IMR-90 (cell line): ENCODE measurements around the gene EPHA2. TPM values are rescaled to one million over a fixed set of nuclear protein-coding genes. Genes with fewer than 3 reads are reported as not detected.
A peak's percentile ranks its signal among the peaks of the same experiment; 100 is the strongest.

Experiments used
- ATAC-seq: fragments of 200-7000 bp; cut with Tn5 transposase; 2 replicates; pipeline ENCODE4 v1.9.1; 2020; ENCODE audit warnings: low read depth, mild to moderate bottlenecking, moderate library complexity
- BruUV-seq: library from RNA; stranded (reverse); fragments of 400-500 nt; replicated peaks from 2 replicates; lab custom pipeline; 2021; lab: Mats Ljungman, UMichigan
- CTCF ChIA-PET: fragments of 300-600 bp; formaldehyde crosslinking; extraction: SDS; loops from one replicate; lab custom pipeline; 2021; ENCODE audit warnings: antibody characterized with exemption; lab: Yijun Ruan, JAX
- POLR2A ChIA-PET: fragments of 300-600 bp; sonication (Branson Sonifier 250); formaldehyde crosslinking; loops from one replicate; lab custom pipeline; 2022; ENCODE audit warnings: antibody characterized with exemption; ENCODE audit not compliant: unreplicated experiment; lab: Charles Lee
- DNase-seq: peaks from one replicate; pipeline ENCODE4 v3.0.0; 2013
- H2AFZ ChIP-seq: replicated peaks from 2 replicates; pipeline ENCODE3; 2013; ENCODE audit warnings: low read length, mild to moderate bottlenecking; ENCODE audit not compliant: poor library complexity
- H2AK5ac ChIP-seq: 2 replicates; pipeline ENCODE4 v1.6.1; 2013; ENCODE audit warnings: low read depth, low read length, inconsistent platforms
- H2AK9ac ChIP-seq: replicated peaks from 2 replicates; pipeline ENCODE3; 2013; ENCODE audit warnings: mild to moderate bottlenecking, low read depth, low read length, moderate library complexity; ENCODE audit not compliant: poor library complexity
- H2BK120ac ChIP-seq: 2 replicates; pipeline ENCODE4 v1.6.1; 2013; ENCODE audit warnings: low read depth, low read length, inconsistent platforms
- H2BK15ac ChIP-seq: 3 replicates; pipeline ENCODE4 v1.6.1; 2013; ENCODE audit warnings: low read depth, low read length, inconsistent platforms
- H2BK20ac ChIP-seq: 2 replicates; pipeline ENCODE4 v1.6.1; 2013; ENCODE audit warnings: low read depth, mild to moderate bottlenecking, inconsistent platforms, low read length, moderate library complexity
- H2BK5ac ChIP-seq: 2 replicates; pipeline ENCODE4 v1.6.1; 2013; ENCODE audit warnings: mild to moderate bottlenecking, low read depth, low read length, inconsistent platforms; ENCODE audit not compliant: poor library complexity, severe bottlenecking
- H3K14ac ChIP-seq: replicated peaks from 2 replicates; pipeline ENCODE4 v1.6.1; 2013; ENCODE audit warnings: low read depth, low read length, inconsistent platforms
- H3K18ac ChIP-seq: 2 replicates; pipeline ENCODE4 v1.6.1; 2013; ENCODE audit warnings: low read depth, low read length, control low read depth
- H3K23ac ChIP-seq: 2 replicates; pipeline ENCODE4 v1.6.1; 2013; ENCODE audit warnings: low read depth, low read length, inconsistent platforms
- H3K27ac ChIP-seq: 2 replicates; pipeline ENCODE4 v1.5.1; 2013; ENCODE audit warnings: mild to moderate bottlenecking, control low read depth, low read length; ENCODE audit not compliant: insufficient read depth
- H3K27me3 ChIP-seq: 2 replicates; pipeline ENCODE4 v1.6.1; 2013; ENCODE audit warnings: low read length; ENCODE audit not compliant: control insufficient read depth, insufficient read depth
- H3K36me3 ChIP-seq: 2 replicates; pipeline ENCODE4 v1.6.1; 2013; ENCODE audit warnings: low read length, mixed read lengths; ENCODE audit not compliant: control insufficient read depth, insufficient read depth
- H3K4ac ChIP-seq: 2 replicates; pipeline ENCODE4 v1.6.1; 2013; ENCODE audit warnings: low read depth, low read length, inconsistent platforms
- H3K4me1 ChIP-seq: 2 replicates; pipeline ENCODE4 v1.6.1; 2013; ENCODE audit warnings: low read length, mixed read lengths; ENCODE audit not compliant: control insufficient read depth, insufficient read depth
- H3K4me2 ChIP-seq: 2 replicates; pipeline ENCODE4 v1.6.1; 2013; ENCODE audit warnings: low read depth, mild to moderate bottlenecking, control low read depth, low read length, moderate library complexity
- H3K4me3 ChIP-seq: 2 replicates; pipeline ENCODE4 v1.5.1; 2013; ENCODE audit warnings: low read depth, mild to moderate bottlenecking, control low read depth, low read length, moderate library complexity; ENCODE audit not compliant: insufficient read depth
- H3K56ac ChIP-seq: 2 replicates; pipeline ENCODE4 v1.6.1; 2013; ENCODE audit warnings: low read length, inconsistent platforms; ENCODE audit not compliant: insufficient read depth; ENCODE audit errors: extremely low read depth
- H3K79me1 ChIP-seq, 2 experiments: 2 replicates each; pipeline ENCODE4 v1.6.1; 2013; ENCODE audit warnings: low read length in 2 of 2, inconsistent platforms in 1 of 2, low read depth in 1 of 2
- H3K9ac ChIP-seq: 2 replicates; pipeline ENCODE4 v1.6.1; 2013; ENCODE audit warnings: low read depth, low read length, control low read depth
- H3K9me1 ChIP-seq: 2 replicates; pipeline ENCODE4 v1.6.1; 2013; ENCODE audit warnings: low read length, inconsistent platforms; ENCODE audit not compliant: insufficient read depth
- H3K9me3 ChIP-seq: 2 replicates; pipeline ENCODE4 v1.6.1; 2013; ENCODE audit warnings: low read length; ENCODE audit not compliant: control insufficient read depth, insufficient read depth
- H4K20me1 ChIP-seq: 2 replicates; pipeline ENCODE4 v1.6.1; 2013; ENCODE audit warnings: low read length, inconsistent platforms; ENCODE audit not compliant: insufficient read depth
- H4K5ac ChIP-seq: 2 replicates; pipeline ENCODE4 v1.6.1; 2013; ENCODE audit warnings: mild to moderate bottlenecking, low read depth, low read length, control low read depth
- H4K8ac ChIP-seq, 2 experiments: 2 replicates each; pipeline ENCODE4 v1.6.1; 2013; ENCODE audit warnings: low read depth in 2 of 2, low read length in 2 of 2, control low read depth in 1 of 2, inconsistent platforms in 1 of 2
- H4K91ac ChIP-seq: 2 replicates; pipeline ENCODE4 v1.6.1; 2013; ENCODE audit warnings: low read depth, low read length, inconsistent platforms; ENCODE audit not compliant: insufficient read depth
- CHD1 ChIP-seq: IDR thresholded peaks from 2 replicates; pipeline ENCODE4 v1.6.1; 2012; ENCODE audit warnings: low read depth, low read length, improper control_type of control experiment
- ELK1 ChIP-seq: fragments of 150-350 bp; IDR thresholded peaks from 2 replicates; pipeline ENCODE4 v1.6.1; 2016; ENCODE audit warnings: low read depth, mild to moderate bottlenecking, low read length, moderate library complexity, borderline replicate concordance
- MAFK ChIP-seq: IDR thresholded peaks from 2 replicates; pipeline ENCODE4 v1.6.1; 2012; ENCODE audit warnings: low read depth, low read length, improper control_type of control experiment
- RCOR1 ChIP-seq: IDR thresholded peaks from 2 replicates; pipeline ENCODE4 v1.6.1; 2012; ENCODE audit warnings: mild to moderate bottlenecking, low read length, improper control_type of control experiment; ENCODE audit not compliant: insufficient replicate concordance
- SMC3 ChIP-seq: fragments of 150-350 bp; IDR thresholded peaks from 2 replicates; pipeline ENCODE4 v1.6.1; 2016; ENCODE audit warnings: low read depth, mild to moderate bottlenecking, antibody characterized with exemption, low read length, moderate library complexity
- USF2 ChIP-seq: fragments of 150-350 bp; IDR thresholded peaks from 2 replicates; pipeline ENCODE4 v1.6.1; 2017; ENCODE audit warnings: mild to moderate bottlenecking, antibody characterized with exemption, low read length, low read depth
- WGBS, 2 experiments: methylation state at CpG; one replicate each; pipeline versions ENCODE4 v1.1.5 to v1.1.7; 2013; ENCODE audit warnings: missing lambda C conversion rate in 2 of 2; ENCODE audit not compliant: insufficient read length in 1 of 2; ENCODE audit errors: extremely low coverage in 2 of 2; 5-methylcytosine and 5-hydroxymethylcytosine counted together
- dilution Hi-C: fragments of 300-500 bp; cut with HindIII; formaldehyde crosslinking; loops from one replicate; pipeline ENCODE4 v1.14.3; 2018; ENCODE audit warnings: low sequenced_read_pairs; ENCODE audit not compliant: unreplicated experiment
- in situ Hi-C: fragments of 300-500 bp; cut with MboI; formaldehyde crosslinking; loops from 3 replicates; pipeline ENCODE4 v1.14.3; 2019; ENCODE audit warnings: low sequenced_read_pairs, inconsistent platforms, mixed read lengths
- intact Hi-C: fragments of 100-400 bp; cut with micrococcal nuclease; formaldehyde crosslinking; loops from 2 replicates; pipeline ENCODE4 v1.10.0; 2022
- polyA plus RNA-seq, 3 experiments: library from polyadenylated mRNA; depleted of rRNA; stranded (reverse); fragments of >200 nt; gene quantifications; 2 replicates each; pipeline ENCODE4 v1.2.3, GENCODE V29; 2012; ENCODE audit warnings: low replicate concordance in 1 of 3
- total RNA-seq: library from RNA; depleted of rRNA; stranded (reverse); fragments of >200 nt; gene quantifications from 2 replicates; pipeline ENCODE4 v1.2.3, GENCODE V29; 2012

EPHA2 gene
- total and polyA plus RNA-seq, 2 of the 4 experiments (the other 2 are of a cell fraction), result 24.0 to 72.6 TPM

- Histone ChIP-seq H3K4ac (peak overlapping the region; percentile 54), H2AFZ (peak overlapping the region; percentile 34), H2AK9ac (peak overlapping the region; percentile 60), H3K14ac (peak overlapping the region; percentile 52; the same call in 1 of the 2 replicates), H2BK15ac (no peak overlapping the region; the same call in 2 of the 3 replicates), H3K79me1 (peaks cover 25 to 83% of the 10 kb centered on the region in 2 experiments; a peak in 3 of 4 replicates), H3K4me2 (no peak overlapping the region), H3K36me3 (peaks cover 39% of the 10 kb centered on the region), H4K91ac (peak overlapping the region; percentile 23), H3K23ac (peak overlapping the region; percentile 32; the same call in 1 of the 2 replicates), H3K9me3 (no peaks in the 10 kb centered on the region), H2BK120ac (peak overlapping the region; percentile 62), H3K4me1 (peaks cover 57% of the 10 kb centered on the region), H3K9ac (0 out of 2 replicates have a peak overlapping the region, but pooled peaks have one; percentile 12), H4K8ac (peak overlapping the region in 1 of 2 experiments; percentile 47; a peak in 2 of 4 replicates), H3K18ac (no peak overlapping the region), H4K20me1 (peaks cover 43% of the 10 kb centered on the region), H2AK5ac (peak overlapping the region; percentile 70), H3K27me3 (no peaks in the 10 kb centered on the region), H2BK5ac (peak overlapping the region; percentile 33), H3K56ac (peak overlapping the region; percentile 30; the same call in 1 of the 2 replicates), H4K5ac (no peak overlapping the region), H3K4me3 (no peak overlapping the region), H3K9me1 (peaks cover 37% of the 10 kb centered on the region), H2BK20ac (peak overlapping the region; percentile 71; the same call in 1 of the 2 replicates), H3K27ac (peak overlapping the region; percentile 42; the same call in 1 of the 2 replicates)
- ATAC-seq (no peak), DNase-seq (no peak)
- intact Hi-C loops, result no loop called here
- CTCF ChIA-PET, result interaction anchor here (0.6 kb wide), 1 partner anchor 69 kb away, joined by 3 read pairs; the partner anchor contains the start of gene FAM131C
- POLR2A ChIA-PET, result no interaction called here
- in situ Hi-C loops, result no loop called here
- BruUV-seq, result no TSS peak
- WGBS, 2 experiments, result 47% methylated on average over 8 of the region's 16 CpGs; no CpG with 5 or more reads in 1 of the 2 experiments
- TF ChIP-seq MAFK (no peak), ELK1 (no peak), SMC3 (no peak), CHD1 (no peak), RCOR1 (no peak), USF2 (0 out of 2 replicates have a peak, but pooled peaks have one; percentile 7)
- dilution Hi-C loops, result no loop called here
Measured at GRCh38 chr1:16141573-16142336, 14.1 kb downstream of the EPHA2 start.
